ENCODE measurements around the gene RRM2.

DNA sequence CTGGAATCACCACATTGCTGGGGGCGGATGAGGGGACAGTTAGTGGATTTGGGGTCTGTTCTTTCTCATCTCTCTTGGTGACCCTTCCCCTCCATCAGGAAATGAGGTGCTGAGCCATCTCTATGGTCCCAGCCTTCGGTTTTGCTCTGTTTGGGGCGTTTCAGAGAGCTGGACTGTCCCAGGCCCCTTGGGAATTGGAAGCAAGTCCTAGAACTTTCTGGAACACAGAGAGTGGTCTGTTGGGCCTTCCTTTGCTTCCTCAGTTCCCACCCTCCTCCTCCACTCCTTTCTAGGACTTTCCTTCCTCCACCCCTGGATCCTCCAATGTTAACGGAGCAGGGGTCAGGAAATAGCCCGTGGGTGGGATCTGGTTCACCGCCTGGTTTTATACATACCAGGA lies 17.0 kb downstream of the RRM2 start:
- TF ChIP-seq, protein P1, sequence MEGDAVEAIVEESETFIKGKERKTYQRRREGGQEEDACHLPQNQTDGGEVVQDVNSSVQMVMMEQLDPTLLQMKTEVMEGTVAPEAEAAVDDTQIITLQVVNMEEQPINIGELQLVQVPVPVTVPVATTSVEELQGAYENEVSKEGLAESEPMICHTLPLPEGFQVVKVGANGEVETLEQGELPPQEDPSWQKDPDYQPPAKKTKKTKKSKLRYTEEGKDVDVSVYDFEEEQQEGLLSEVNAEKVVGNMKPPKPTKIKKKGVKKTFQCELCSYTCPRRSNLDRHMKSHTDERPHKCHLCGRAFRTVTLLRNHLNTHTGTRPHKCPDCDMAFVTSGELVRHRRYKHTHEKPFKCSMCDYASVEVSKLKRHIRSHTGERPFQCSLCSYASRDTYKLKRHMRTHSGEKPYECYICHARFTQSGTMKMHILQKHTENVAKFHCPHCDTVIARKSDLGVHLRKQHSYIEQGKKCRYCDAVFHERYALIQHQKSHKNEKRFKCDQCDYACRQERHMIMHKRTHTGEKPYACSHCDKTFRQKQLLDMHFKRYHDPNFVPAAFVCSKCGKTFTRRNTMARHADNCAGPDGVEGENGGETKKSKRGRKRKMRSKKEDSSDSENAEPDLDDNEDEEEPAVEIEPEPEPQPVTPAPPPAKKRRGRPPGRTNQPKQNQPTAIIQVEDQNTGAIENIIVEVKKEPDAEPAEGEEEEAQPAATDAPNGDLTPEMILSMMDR (conservative IDR thresholded peaks at IDR 0.05): no peak
- no peak for TF ChIP-seq ZFX (IDR thresholded peaks at IDR 0.05)

Measured in C4-2B (cell line).